Transverse colon (tissue), 4 donors: ENCODE data around the gene PADI4. TPM values are rescaled to one million over a fixed set of nuclear protein-coding genes. Genes with fewer than 3 reads are reported as not detected.

Experiments
- DNase-seq: peaks from one replicate; pipeline ENCODE4 v3.0.0-alpha.2; 2019
- H3K27ac ChIP-seq, 4 donors: fragments of 200-600 bp; sonication (generic); 2 replicates each; pipeline ENCODE4 v1.5.1; 2016 to 2018; ENCODE audit warnings: inconsistent platforms in 4 of 4
- H3K27me3 ChIP-seq: fragments of 200-600 bp; sonication (generic); 2 replicates; pipeline ENCODE4 v1.5.1; 2017; ENCODE audit warnings: inconsistent platforms
- H3K36me3 ChIP-seq, 4 donors: fragments of 200-600 bp; sonication (generic); 2 replicates each; pipeline ENCODE4 v1.5.1; 2017 to 2019; ENCODE audit warnings: inconsistent platforms in 4 of 4
- H3K4me1 ChIP-seq, 4 donors: fragments of 200-600 bp; sonication (generic); 2 replicates each; pipeline ENCODE4 v1.5.1; 2017 to 2020; ENCODE audit warnings: inconsistent platforms in 4 of 4
- H3K4me3 ChIP-seq, 4 donors: fragments of 200-600 bp; sonication (generic); 1 replicate in 1 of 4; 2 replicates in 3 of 4; pipeline versions ENCODE4 v1.5.1 to v1.6.1; 2017 to 2019; ENCODE audit warnings: inconsistent platforms in 4 of 4
- H3K9me3 ChIP-seq, 2 donors: fragments of 200-600 bp; sonication (generic); 2 replicates each; pipeline ENCODE4 v1.5.1; 2017 to 2019; ENCODE audit warnings: inconsistent platforms in 2 of 2
- EP300 ChIP-seq: sonication (generic); formaldehyde crosslinking; IDR thresholded peaks from one replicate; pipeline ENCODE4 v1.6.1; 2017; ENCODE audit warnings: antibody characterized with exemption, low read depth
- POLR2A ChIP-seq: fragments of 450-650 bp; IDR thresholded peaks from one replicate; pipeline ENCODE4 v1.6.1; 2016; ENCODE audit warnings: antibody characterized with exemption, mild to moderate bottlenecking, moderate library complexity
- POLR2AphosphoS5 ChIP-seq, 3 donors: sonication (generic); formaldehyde crosslinking; IDR thresholded peaks; one replicate each; pipeline ENCODE4 v1.6.1; 2016; ENCODE audit warnings: antibody characterized with exemption in 3 of 3
- WGBS, 2 donors: methylation state at CpG; one replicate each; pipeline ENCODE4 v1.1.5; 2018; ENCODE audit warnings: low coverage in 1 of 2; 5-methylcytosine and 5-hydroxymethylcytosine counted together
- in situ Hi-C, 4 donors: fragments of 200-750 bp; cut with MboI; loops; one replicate each; pipeline versions ENCODE4 v1.15.0 to v1.15.1; 2017; ENCODE audit warnings: low sequenced_read_pairs in 3 of 4, low pct_ligation_motif_present in 1 of 4, low pct_unique_long_range_greater_than_20kb in 1 of 4
- intact Hi-C: fragments of 100-400 bp; cut with DNase I; formaldehyde crosslinking; loops from one replicate; pipeline ENCODE4 v1.15.1; 2023; ENCODE audit warnings: low total_unique reads
- total RNA-seq, 4 donors: library from RNA; depleted of rRNA; stranded (reverse); fragments of >200 nt; gene quantifications; one replicate each; pipeline ENCODE4 v1.1.0, GENCODE V29; 2016
- TF ChIP-seq, protein P1 (sequence below), 5 experiments: fragments of 200-600 bp in 3 of 5; fragments of 450-650 bp in 2 of 5; sonication (generic) in 3 of 5; IDR thresholded peaks; 1 replicate in 2 of 5; 2 replicates in 3 of 5; pipeline ENCODE4 v1.5.1; 2016 to 2017; ENCODE audit warnings: antibody characterized with exemption in 5 of 5, inconsistent platforms in 3 of 5, mild to moderate bottlenecking in 2 of 5, moderate library complexity in 1 of 5

The PADI4 gene
- total RNA-seq, 4 donors from 2014 or later, result not detected

DNA sequence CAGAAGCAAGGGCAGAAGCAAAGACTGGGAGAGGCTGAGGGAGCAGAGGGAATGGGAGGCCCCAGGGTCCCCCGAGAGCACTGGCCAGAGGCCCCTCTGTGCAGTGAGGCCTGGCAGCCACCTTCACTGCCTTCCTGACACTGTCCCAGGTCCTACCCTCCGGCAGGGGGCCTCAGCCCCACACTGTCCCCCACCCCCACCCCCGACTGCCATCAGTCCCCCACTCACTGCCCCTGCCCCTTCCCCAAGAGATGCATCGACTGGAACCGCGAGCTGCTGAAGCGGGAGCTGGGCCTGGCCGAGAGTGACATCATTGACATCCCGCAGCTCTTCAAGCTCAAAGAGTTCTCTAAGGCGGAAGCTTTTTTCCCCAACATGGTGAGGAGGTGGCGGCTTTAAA lies 51.0 kb downstream of the PADI4 start:
- in situ Hi-C loops, result no loop called here
- TF ChIP-seq, protein P1, sequence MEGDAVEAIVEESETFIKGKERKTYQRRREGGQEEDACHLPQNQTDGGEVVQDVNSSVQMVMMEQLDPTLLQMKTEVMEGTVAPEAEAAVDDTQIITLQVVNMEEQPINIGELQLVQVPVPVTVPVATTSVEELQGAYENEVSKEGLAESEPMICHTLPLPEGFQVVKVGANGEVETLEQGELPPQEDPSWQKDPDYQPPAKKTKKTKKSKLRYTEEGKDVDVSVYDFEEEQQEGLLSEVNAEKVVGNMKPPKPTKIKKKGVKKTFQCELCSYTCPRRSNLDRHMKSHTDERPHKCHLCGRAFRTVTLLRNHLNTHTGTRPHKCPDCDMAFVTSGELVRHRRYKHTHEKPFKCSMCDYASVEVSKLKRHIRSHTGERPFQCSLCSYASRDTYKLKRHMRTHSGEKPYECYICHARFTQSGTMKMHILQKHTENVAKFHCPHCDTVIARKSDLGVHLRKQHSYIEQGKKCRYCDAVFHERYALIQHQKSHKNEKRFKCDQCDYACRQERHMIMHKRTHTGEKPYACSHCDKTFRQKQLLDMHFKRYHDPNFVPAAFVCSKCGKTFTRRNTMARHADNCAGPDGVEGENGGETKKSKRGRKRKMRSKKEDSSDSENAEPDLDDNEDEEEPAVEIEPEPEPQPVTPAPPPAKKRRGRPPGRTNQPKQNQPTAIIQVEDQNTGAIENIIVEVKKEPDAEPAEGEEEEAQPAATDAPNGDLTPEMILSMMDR (IDR thresholded peaks at IDR 0.05), result no peak
- TF ChIP-seq EP300 (no peak), POLR2AphosphoS5 (IDR thresholded peaks at IDR 0.05) (no peak), POLR2A (no peak)
- Histone ChIP-seq H3K4me1 (no peaks in the 10 kb centered on the region), H3K4me3 (no peak overlapping the region), H3K27me3 (peaks cover 8% of the 10 kb centered on the region), H3K27ac (no peak overlapping the region), H3K9me3 (no peaks in the 10 kb centered on the region), H3K36me3 (no peaks in the 10 kb centered on the region)
- no peak for DNase-seq
- 82% methylated on average over 9 of the region's 11 CpGs; no CpG with 5 or more reads in 1 of the 2 donors for WGBS, 2 donors
- intact Hi-C loops, result no loop called here

DNA sequence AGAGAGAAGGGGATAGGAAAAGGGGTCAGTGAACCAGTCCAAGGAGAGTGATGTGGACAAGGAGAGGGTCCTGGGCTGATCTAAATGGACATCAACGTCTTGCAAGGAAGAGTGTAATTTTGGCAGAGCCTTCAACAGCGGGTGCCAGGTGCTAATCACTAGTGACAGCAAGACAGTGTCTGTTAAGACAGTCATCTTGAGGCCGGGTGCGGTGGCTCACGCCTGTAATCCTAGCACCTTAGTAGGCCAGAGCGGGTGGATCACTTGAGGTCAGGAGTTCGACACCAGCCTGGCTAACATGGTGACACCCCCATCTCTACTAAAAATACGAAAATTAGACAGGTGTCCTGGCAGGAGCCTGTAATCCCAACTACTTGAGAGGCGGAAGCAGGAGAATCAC lies 51.8 kb downstream of the PADI4 start:
- in situ Hi-C loops, result no loop called here
- H3K9me3 ChIP-seq, result no peaks in the 10 kb centered on the region
- intact Hi-C loops, result no loop called here
- TF ChIP-seq POLR2A (no peak), EP300 (no peak), POLR2AphosphoS5 (IDR thresholded peaks at IDR 0.05) (no peak)
- TF ChIP-seq, protein P1 (IDR thresholded peaks at IDR 0.05), result no peak
- peaks cover 12% of the 10 kb centered on the region for H3K27me3 ChIP-seq
- no peak for DNase-seq
- H3K36me3 ChIP-seq, result no peaks in the 10 kb centered on the region
- no peak overlapping the region for H3K4me3 ChIP-seq
- 78 to 85% methylated on average over 3 to 9 of the region's 9 CpGs for WGBS, 2 donors
- no peaks in the 10 kb centered on the region for H3K4me1 ChIP-seq
- H3K27ac ChIP-seq, result no peak overlapping the region

DNA sequence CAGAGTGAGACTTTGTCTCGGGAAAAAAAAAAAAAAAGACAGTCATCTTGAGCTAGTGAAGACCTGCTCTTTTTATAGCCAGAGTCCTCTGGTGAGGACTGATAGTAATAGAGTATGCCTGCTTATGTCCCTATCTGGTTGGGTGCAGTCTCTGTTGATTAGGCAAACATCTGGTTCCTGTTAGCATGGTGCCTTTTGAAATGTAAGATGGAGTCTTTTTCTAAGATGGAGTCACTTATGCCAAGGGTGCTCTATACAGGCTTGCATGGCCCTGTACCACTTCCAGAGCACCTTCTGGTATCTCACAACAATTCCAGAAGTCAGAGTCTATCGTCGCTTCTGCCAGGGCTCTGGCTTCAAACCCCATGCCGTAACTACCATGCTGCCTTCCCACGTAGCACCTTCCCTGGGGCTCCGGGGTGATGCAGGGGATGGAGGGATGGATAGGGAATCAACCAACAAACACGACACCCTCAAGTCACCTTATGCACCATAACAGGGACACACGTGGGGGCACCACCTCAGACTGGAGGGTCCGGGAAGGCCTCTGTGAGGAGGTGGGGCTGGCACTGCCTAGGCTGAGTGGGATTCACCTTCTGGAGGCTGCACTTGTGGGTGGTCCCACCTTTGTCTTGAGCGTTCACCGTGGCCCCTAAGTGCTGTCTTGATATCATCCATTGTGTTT lies 52.4 kb downstream of the PADI4 start:
- Histone ChIP-seq H3K4me1 (no peaks in the 10 kb centered on the region), H3K27ac (no peak overlapping the region), H3K27me3 (peaks cover 14% of the 10 kb centered on the region), H3K4me3 (no peak overlapping the region), H3K36me3 (no peaks in the 10 kb centered on the region), H3K9me3 (no peaks in the 10 kb centered on the region)
- no peak for DNase-seq
- in situ Hi-C loops, result no loop called here
- 43 to 88% methylated on average over 1 to 11 of the region's 11 CpGs for WGBS, 2 donors
- intact Hi-C loops, result no loop called here
- TF ChIP-seq POLR2AphosphoS5 (IDR thresholded peaks at IDR 0.05) (no peak), POLR2A (no peak), EP300 (no peak)
- TF ChIP-seq, protein P1 (IDR thresholded peaks at IDR 0.05), result no peak

DNA sequence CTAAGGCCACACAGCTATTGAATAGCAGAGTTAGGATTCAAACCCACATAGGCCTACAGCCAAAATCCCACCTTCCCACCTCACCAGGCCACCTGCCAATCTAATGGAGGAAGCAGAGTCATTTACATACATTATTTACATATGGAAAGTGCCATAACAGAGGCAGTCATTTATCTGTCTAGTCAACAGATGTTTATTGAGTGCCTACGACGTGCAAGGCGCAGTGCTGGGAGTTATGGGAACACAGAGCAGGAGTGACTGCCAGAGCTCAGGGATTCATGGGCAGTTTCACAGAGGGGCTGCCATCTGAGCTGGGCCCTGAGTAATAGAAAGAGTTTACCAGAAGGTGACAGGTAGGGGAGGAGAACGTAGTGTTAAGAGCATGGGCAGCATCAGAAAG lies 53.7 kb downstream of the PADI4 start:
- H3K27ac ChIP-seq, result no peak overlapping the region
- in situ Hi-C loops, result no loop called here

More for the DNA sequence above, 53.7 kb downstream of the PADI4 start:
- intact Hi-C loops, result no loop called here
- TF ChIP-seq EP300 (no peak), POLR2A (no peak), POLR2AphosphoS5 (IDR thresholded peaks at IDR 0.05) (no peak)
- TF ChIP-seq, protein P1 (IDR thresholded peaks at IDR 0.05), result no peak
- H3K4me1 ChIP-seq, result no peaks in the 10 kb centered on the region
- peaks cover 10% of the 10 kb centered on the region for H3K27me3 ChIP-seq
- H3K9me3 ChIP-seq, result no peaks in the 10 kb centered on the region
- H3K4me3 ChIP-seq, result no peak overlapping the region
- DNase-seq, result no peak
- no peaks in the 10 kb centered on the region for H3K36me3 ChIP-seq
- WGBS, 2 donors, result 68% methylated on average over 4 of the region's 4 CpGs; no CpG with 5 or more reads in 1 of the 2 donors
